Measurements from ENCODE around the gene CSN2. TPM values are rescaled to one million over a fixed set of nuclear protein-coding genes. Genes with fewer than 3 reads are reported as not detected.

CSN2 gene
- total RNA-seq, 1 donor from 2014 or later, result not detected

Other genes starting within 250 kb of the CSN2 start
- gene SULT1B1, start 205.1 kb downstream of the CSN2 start, total RNA-seq, result 0.72 TPM
- 17.4 TPM for gene SULT1E1, start 105.6 kb downstream of the CSN2 start, total RNA-seq
- gene CSN1S1, start 34.7 kb downstream of the CSN2 start, total RNA-seq, result not detected
- gene STATH, start 30.2 kb upstream of the CSN2 start, total RNA-seq, result 68.2 TPM
- not detected for gene HTN3, start 62.7 kb upstream of the CSN2 start, total RNA-seq
- gene HTN1, start 84.7 kb upstream of the CSN2 start, total RNA-seq, result not detected
- 0.51 TPM for gene PRR27, start 188.5 kb upstream of the CSN2 start, total RNA-seq
- not detected for gene ODAM, start 230.0 kb upstream of the CSN2 start, total RNA-seq

All from tongue (tissue), 1 donor.